DMS153 treated with DMSO at 0.1 percent for 48 hours (cell line): Measurements from ENCODE around the gene SLC20A1.
"Not testable (repeated sequence)": the region's sequence is repeated elsewhere in the genome, so short reads cannot be mapped to it uniquely, and the experiment has no call there.

Source experiments
- DNase-seq: peaks from one replicate; lab custom pipeline; 2025; ENCODE audit not compliant: unreplicated experiment; lab: John Stamatoyannopoulos, UW

Gene SLC20A1

GRCh38 chr2:112703684-112704083 is 57.9 kb downstream of the SLC20A1 start:
- DNase-seq, result no peak

- no peak for DNase-seq
Observed at GRCh38 chr2:112705575-112705974, 59.8 kb downstream of the SLC20A1 start.

GRCh38 chr2:112706170-112706664 is 60.5 kb downstream of the SLC20A1 start:
- no peak for DNase-seq

GRCh38 chr2:112706947-112707346 is 61.2 kb downstream of the SLC20A1 start:
- not testable (repeated sequence) for DNase-seq

- no peak for DNase-seq
Observed at GRCh38 chr2:112708968-112709367, 63.2 kb downstream of the SLC20A1 start.

- DNase-seq, result no peak
Observed at GRCh38 chr2:112709703-112710102, 64.0 kb downstream of the SLC20A1 start.

GRCh38 chr2:112710956-112711750 is 65.4 kb downstream of the SLC20A1 start:
- DNase-seq, result no peak

- no peak for DNase-seq
Observed at GRCh38 chr2:112712465-112712864, 66.7 kb downstream of the SLC20A1 start.

- no peak for DNase-seq
Observed at GRCh38 chr2:112712903-112713584, 67.3 kb downstream of the SLC20A1 start.
